Dendritic cell treated with granulocyte-macrophage colony-stimulating factor and Interleukin-4, amounts not matched to agents 40 ng/mL and 50 ng/mL, for 4 days (primary cell): ENCODE results near the gene ZBTB43.
"Not testable (repeated sequence)": the region's sequence is repeated elsewhere in the genome, so short reads cannot be mapped to it uniquely, and the experiment has no call there.

Experiments
- H3K27ac Mint-ChIP-seq: one replicate; pipeline ENCODE4 v1.8.0; 2022; ENCODE audit warnings: mild to moderate bottlenecking, mixed read lengths
- H3K27me3 Mint-ChIP-seq: one replicate; pipeline ENCODE4 v1.8.0; 2022; ENCODE audit warnings: mild to moderate bottlenecking, mixed read lengths
- H3K36me3 Mint-ChIP-seq: one replicate; pipeline ENCODE4 v1.8.0; 2022; ENCODE audit warnings: low read depth, mixed read lengths
- H3K4me1 Mint-ChIP-seq: one replicate; pipeline ENCODE4 v1.8.0; 2022; ENCODE audit warnings: low read depth, mixed read lengths
- H3K4me3 Mint-ChIP-seq: one replicate; pipeline ENCODE4 v1.8.0; 2022; ENCODE audit warnings: mild to moderate bottlenecking, moderate library complexity, mixed read lengths
- H3K9me3 Mint-ChIP-seq: one replicate; pipeline ENCODE4 v1.8.0; 2022; ENCODE audit warnings: mixed read lengths
- intact Hi-C: fragments of 100-400 bp; cut with micrococcal nuclease; formaldehyde crosslinking; loops from one replicate; pipeline ENCODE4 v1.15.0; 2022

ZBTB43 gene

GRCh38 chr9:126802318-126803059 is 2.4 kb upstream of the ZBTB43 start:
- Mint-ChIP-seq H3K27me3 (peaks cover 12% of the 10 kb centered on the region), H3K27ac (no peak overlapping the region), H3K4me3 (no peak overlapping the region), H3K36me3 (peaks cover 24% of the 10 kb centered on the region), H3K4me1 (peaks cover 28% of the 10 kb centered on the region), H3K9me3 (peaks cover 6% of the 10 kb centered on the region)
- intact Hi-C loops, result no loop called here

GRCh38 chr9:126804198-126804695 is 593 bp upstream of the ZBTB43 start:
- Mint-ChIP-seq H3K36me3 (peaks cover 34% of the 10 kb centered on the region), H3K27me3 (peaks cover 8% of the 10 kb centered on the region)

GRCh38 chr9:126805554-126806262 is 868 bp downstream of the ZBTB43 start:
- Mint-ChIP-seq H3K27me3 (peaks cover 8% of the 10 kb centered on the region), H3K36me3 (peaks cover 48% of the 10 kb centered on the region), H3K27ac (peak overlapping the region; percentile 96), H3K9me3 (peaks cover 6% of the 10 kb centered on the region), H3K4me1 (peaks cover 32% of the 10 kb centered on the region), H3K4me3 (peak overlapping the region; percentile 97)
- intact Hi-C loops, result no loop called here

More at GRCh38 chr9:126804198-126804695, 593 bp upstream of the ZBTB43 start:
- intact Hi-C loops, result no loop called here
- Mint-ChIP-seq H3K4me3 (peak overlapping the region; percentile 97), H3K4me1 (peaks cover 32% of the 10 kb centered on the region), H3K9me3 (peaks cover 6% of the 10 kb centered on the region), H3K27ac (peak overlapping the region; percentile 96)

- Mint-ChIP-seq H3K27me3 (peaks cover 8% of the 10 kb centered on the region), H3K9me3 (peaks cover 6% of the 10 kb centered on the region), H3K4me3 (peak overlapping the region; percentile 97), H3K36me3 (peaks cover 54% of the 10 kb centered on the region), H3K27ac (peak overlapping the region; percentile 96), H3K4me1 (peaks cover 32% of the 10 kb centered on the region)
- intact Hi-C loops, result no loop called here
Observed at GRCh38 chr9:126806336-126806735, 1.5 kb downstream of the ZBTB43 start.

- Mint-ChIP-seq H3K4me1 (peaks cover 29% of the 10 kb centered on the region), H3K27me3 (peaks cover 2% of the 10 kb centered on the region), H3K9me3 (peaks cover 16% of the 10 kb centered on the region), H3K36me3 (peaks cover 79% of the 10 kb centered on the region), H3K4me3 (no peak overlapping the region), H3K27ac (no peak overlapping the region)
- intact Hi-C loops, result no loop called here
Observed at GRCh38 chr9:126809068-126809467, 4.2 kb downstream of the ZBTB43 start.

GRCh38 chr9:126810221-126810620 is 5.4 kb downstream of the ZBTB43 start:
- H3K27me3 Mint-ChIP-seq, H3K4me3 Mint-ChIP-seq, H3K27ac Mint-ChIP-seq, intact Hi-C loops: not testable (repeated sequence)
- H3K4me1 Mint-ChIP-seq, result peaks cover 27% of the 10 kb centered on the region
- H3K36me3 Mint-ChIP-seq, result peaks cover 81% of the 10 kb centered on the region
- H3K9me3 Mint-ChIP-seq, result peaks cover 25% of the 10 kb centered on the region

- Mint-ChIP-seq H3K9me3 (peaks cover 44% of the 10 kb centered on the region), H3K27ac (no peak overlapping the region), H3K27me3 (no peaks in the 10 kb centered on the region), H3K4me3 (no peak overlapping the region), H3K36me3 (peaks cover 92% of the 10 kb centered on the region), H3K4me1 (peaks cover 6% of the 10 kb centered on the region)
- intact Hi-C loops, result no loop called here
Observed at GRCh38 chr9:126813072-126813471, 8.2 kb downstream of the ZBTB43 start.

GRCh38 chr9:126814091-126814490 is 9.3 kb downstream of the ZBTB43 start:
- Mint-ChIP-seq H3K36me3 (peaks cover 98% of the 10 kb centered on the region), H3K4me3 (no peak overlapping the region), H3K9me3 (peaks cover 52% of the 10 kb centered on the region), H3K27me3 (no peaks in the 10 kb centered on the region), H3K4me1 (peaks cover 6% of the 10 kb centered on the region), H3K27ac (no peak overlapping the region)
- intact Hi-C loops, result no loop called here

- H3K27me3 Mint-ChIP-seq, intact Hi-C loops, H3K4me3 Mint-ChIP-seq, H3K4me1 Mint-ChIP-seq, H3K27ac Mint-ChIP-seq: not testable (repeated sequence)
- H3K36me3 Mint-ChIP-seq, result peaks cover 87% of the 10 kb centered on the region
- peaks cover 59% of the 10 kb centered on the region for H3K9me3 Mint-ChIP-seq
Observed at GRCh38 chr9:126817615-126818014, 12.8 kb downstream of the ZBTB43 start.

GRCh38 chr9:126818482-126818881 is 13.6 kb downstream of the ZBTB43 start:
- Mint-ChIP-seq H3K4me3 (no peak overlapping the region), H3K27ac (no peak overlapping the region), H3K9me3 (peaks cover 51% of the 10 kb centered on the region), H3K27me3 (no peaks in the 10 kb centered on the region), H3K36me3 (peaks cover 86% of the 10 kb centered on the region), H3K4me1 (peaks cover 6% of the 10 kb centered on the region)
- intact Hi-C loops, result no loop called here

GRCh38 chr9:126819482-126819881 is 14.6 kb downstream of the ZBTB43 start:
- Mint-ChIP-seq H3K27me3 (no peaks in the 10 kb centered on the region), H3K4me3 (no peak overlapping the region), H3K4me1 (peaks cover 6% of the 10 kb centered on the region), H3K36me3 (peaks cover 78% of the 10 kb centered on the region), H3K27ac (no peak overlapping the region), H3K9me3 (peaks cover 41% of the 10 kb centered on the region)
- intact Hi-C loops, result no loop called here

- Mint-ChIP-seq H3K36me3 (peaks cover 75% of the 10 kb centered on the region), H3K4me3 (no peak overlapping the region), H3K9me3 (peaks cover 20% of the 10 kb centered on the region), H3K27me3 (no peaks in the 10 kb centered on the region), H3K4me1 (peaks cover 6% of the 10 kb centered on the region), H3K27ac (no peak overlapping the region)
- intact Hi-C loops, result no loop called here
Observed at GRCh38 chr9:126822278-126822677, 17.4 kb downstream of the ZBTB43 start.

- no peak overlapping the region for H3K4me3 Mint-ChIP-seq
- no peak overlapping the region for H3K27ac Mint-ChIP-seq
- H3K27me3 Mint-ChIP-seq, result no peaks in the 10 kb centered on the region
- peaks cover 6% of the 10 kb centered on the region for H3K4me1 Mint-ChIP-seq
- intact Hi-C loops, result no loop called here
- peaks cover 16% of the 10 kb centered on the region for H3K9me3 Mint-ChIP-seq
- H3K36me3 Mint-ChIP-seq, result peaks cover 75% of the 10 kb centered on the region
Observed at GRCh38 chr9:126822873-126823272, 18.0 kb downstream of the ZBTB43 start.

GRCh38 chr9:126824052-126824451 is 19.2 kb downstream of the ZBTB43 start:
- H3K9me3 Mint-ChIP-seq, H3K27ac Mint-ChIP-seq, intact Hi-C loops, H3K4me3 Mint-ChIP-seq, H3K4me1 Mint-ChIP-seq, H3K27me3 Mint-ChIP-seq: not testable (repeated sequence)
- peaks cover 65% of the 10 kb centered on the region for H3K36me3 Mint-ChIP-seq
